Bone marrow (tissue), 2 donors: ENCODE measurements around the gene EFEMP2.
"Not testable (repeated sequence)": the region's sequence is repeated elsewhere in the genome, so short reads cannot be mapped to it uniquely, and the experiment has no call there.

Experiments used
- DNase-seq, 2 donors: peaks; one replicate each; lab custom pipeline; 2025; lab: John Stamatoyannopoulos, UW

EFEMP2 gene

GRCh38 chr11:65854852-65855837 is 17.5 kb downstream of the EFEMP2 start:
- no peak for DNase-seq

- DNase-seq: no peak
Measured at GRCh38 chr11:65854161-65854592, 18.4 kb downstream of the EFEMP2 start.

GRCh38 chr11:65853246-65853979 is 19.2 kb downstream of the EFEMP2 start:
- no peak for DNase-seq

- no peak for DNase-seq
Measured at GRCh38 chr11:65852508-65853245, 19.9 kb downstream of the EFEMP2 start.

GRCh38 chr11:65851811-65852507 is 20.6 kb downstream of the EFEMP2 start:
- DNase-seq: no peak

- DNase-seq: no peak
Measured at GRCh38 chr11:65851083-65851579, 21.5 kb downstream of the EFEMP2 start.

- DNase-seq: no peak
Measured at GRCh38 chr11:65850217-65851082, 22.1 kb downstream of the EFEMP2 start.

- DNase-seq: no peak
Measured at GRCh38 chr11:65849771-65850216, 22.8 kb downstream of the EFEMP2 start.

- no peak for DNase-seq
Measured at GRCh38 chr11:65849366-65849765, 23.2 kb downstream of the EFEMP2 start.

GRCh38 chr11:65848693-65849092 is 23.9 kb downstream of the EFEMP2 start:
- not testable (repeated sequence) for DNase-seq

- no peak for DNase-seq
Measured at GRCh38 chr11:65847746-65848145, 24.9 kb downstream of the EFEMP2 start.

GRCh38 chr11:65844231-65844872 is 28.2 kb downstream of the EFEMP2 start:
- DNase-seq: no peak

- no peak for DNase-seq
Measured at GRCh38 chr11:65843811-65844210, 28.8 kb downstream of the EFEMP2 start.

GRCh38 chr11:65842144-65842543 is 30.5 kb downstream of the EFEMP2 start:
- no peak for DNase-seq

- no peak for DNase-seq
Measured at GRCh38 chr11:65834202-65834601, 38.4 kb downstream of the EFEMP2 start.

- peak; percentile 85 to 89 for DNase-seq
Measured at GRCh38 chr11:65833297-65834030, 39.1 kb downstream of the EFEMP2 start, which contains the start of gene SNX32. Gene SNX32 (plus strand): TSS chr11:65833963. CDS start chr11:65834066, 103 bp downstream.

- DNase-seq: not testable (repeated sequence)
Measured at GRCh38 chr11:65832231-65832630, 40.4 kb downstream of the EFEMP2 start.

- DNase-seq: no peak
Measured at GRCh38 chr11:65829459-65829858, 43.1 kb downstream of the EFEMP2 start.
